Stomach (tissue), 9 donors: ENCODE results near the gene PITPNC1. TPM values are rescaled to one million over a fixed set of nuclear protein-coding genes. Genes with fewer than 3 reads are reported as not detected.
A peak's percentile ranks its signal among the peaks of the same experiment; 100 is the strongest.

ENCODE experiments used
- DNase-seq, 2 donors: peaks; one replicate each; pipeline versions ENCODE4 v3.0.0 to v3.0.0-alpha.2; 2013 to 2019
- H3K27ac ChIP-seq, 5 donors: fragments of 200-600 bp in 4 of 5; sonication (generic) in 4 of 5; one replicate each; pipeline ENCODE4 v1.5.1; 2013 to 2019; ENCODE audit warnings: mild to moderate bottlenecking in 1 of 5, moderate library complexity in 1 of 5
- H3K27me3 ChIP-seq, 3 donors: fragments of 200-600 bp; sonication (generic); one replicate each; pipeline ENCODE4 v1.5.1; 2017 to 2019; ENCODE audit warnings: mixed run types in 1 of 3
- H3K36me3 ChIP-seq, 4 donors: fragments of 200-600 bp; sonication (generic); 1 replicate in 3 of 4; 2 replicates in 1 of 4; pipeline ENCODE4 v1.5.1; 2016 to 2019
- H3K4me1 ChIP-seq, 4 donors: fragments of 200-600 bp; sonication (generic); one replicate each; pipeline ENCODE4 v1.5.1; 2016 to 2019
- H3K4me3 ChIP-seq, 4 donors: fragments of 200-600 bp; sonication (generic) in 3 of 4; one replicate each; pipeline ENCODE4 v1.5.1; 2016 to 2019; ENCODE audit warnings: mild to moderate bottlenecking in 1 of 4
- H3K9me3 ChIP-seq, 4 donors: fragments of 200-600 bp; sonication (generic); one replicate each; pipeline ENCODE4 v1.5.1; 2016 to 2019
- EP300 ChIP-seq: sonication (generic); formaldehyde crosslinking; IDR thresholded peaks from one replicate; pipeline ENCODE4 v1.6.1; 2017; ENCODE audit warnings: antibody characterized with exemption
- POLR2A ChIP-seq, 4 donors: fragments of 450-650 bp; IDR thresholded peaks; one replicate each; pipeline ENCODE4 v1.6.1; 2016; ENCODE audit warnings: antibody characterized with exemption in 4 of 4, control low read depth in 2 of 4, mild to moderate bottlenecking in 1 of 4, moderate library complexity in 1 of 4
- POLR2AphosphoS5 ChIP-seq, 3 donors: sonication (generic); formaldehyde crosslinking; IDR thresholded peaks; one replicate each; pipeline ENCODE4 v1.6.1; 2016; ENCODE audit warnings: antibody characterized with exemption in 3 of 3
- WGBS, 5 donors: extraction: QIAGEN DNeasy Blood & Tissue Kit in 3 of 5; methylation state at CpG; one replicate each; pipeline versions ENCODE4 v1.1.5 to v1.1.7; 2013 to 2018; 5-methylcytosine and 5-hydroxymethylcytosine counted together
- intact Hi-C: fragments of 100-400 bp; cut with DNase I; formaldehyde crosslinking; loops from one replicate; pipeline ENCODE4 v1.15.1; 2023; ENCODE audit warnings: low total_unique reads
- polyA plus RNA-seq, 3 donors: library from polyadenylated mRNA; stranded (reverse); fragments of 200-250 nt; gene quantifications; one replicate each; pipeline ENCODE4 v1.2.3, GENCODE V29; 2013
- total RNA-seq, 5 donors: library from RNA; depleted of rRNA; stranded (reverse); fragments of >200 nt; gene quantifications; one replicate each; pipeline versions ENCODE4 v1.1.0 to v1.2.3, GENCODE V29; 2014 to 2016
- TF ChIP-seq, protein P1 (sequence below), 7 experiments: fragments of 450-650 bp in 4 of 7; fragments of 200-600 bp in 3 of 7; sonication (generic) in 3 of 7; IDR thresholded peaks; one replicate each; pipeline ENCODE4 v1.5.1; 2016 to 2019; ENCODE audit warnings: antibody characterized with exemption in 7 of 7, control low read depth in 2 of 7, mild to moderate bottlenecking in 1 of 7
- donor health status: healthy with polysubstance abuse.
- donor health status: Bipolar disorder and iron deficiency.
- donor health status: healthy.

PITPNC1 gene
- total and polyA plus RNA-seq, 8 donors = 2.3 to 25.3 (median 14.4) TPM

DNA sequence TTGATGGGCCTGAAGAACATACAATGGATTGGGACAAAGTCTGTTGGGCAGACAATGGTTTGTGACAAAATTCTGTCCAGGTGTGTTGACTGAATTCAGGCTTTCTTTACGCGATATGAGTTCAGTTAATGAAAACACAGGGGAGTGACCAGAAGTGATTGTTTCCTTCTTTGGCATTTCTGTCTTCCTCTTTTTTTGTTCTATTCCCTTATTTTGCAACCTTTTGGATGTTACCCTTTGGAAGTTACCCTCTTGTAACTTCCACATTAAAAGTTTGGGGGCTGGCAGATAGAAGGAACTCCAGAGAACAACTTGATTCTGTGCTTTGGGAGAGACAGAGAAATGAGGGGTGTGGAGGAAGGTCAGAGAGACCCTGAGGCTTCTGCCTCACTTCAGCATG, 126.7 kb downstream of the PITPNC1 start:
- Histone ChIP-seq H3K4me1 (no peaks in the 10 kb centered on the region), H3K27ac (peak overlapping the region in 2 of 5 donors; percentile 43 to 45), H3K36me3 (no peaks in the 10 kb centered on the region), H3K9me3 (peaks cover 0 to 12% (median 6%) of the 10 kb centered on the region in 4 donors), H3K4me3 (no peak overlapping the region), H3K27me3 (no peaks in the 10 kb centered on the region)
- WGBS, 5 donors = 43 to 78% (median 68%) methylated on average over 2 of the region's 2 CpGs
- intact Hi-C loops = no loop called here
- no peak for DNase-seq
- TF ChIP-seq, protein P1, sequence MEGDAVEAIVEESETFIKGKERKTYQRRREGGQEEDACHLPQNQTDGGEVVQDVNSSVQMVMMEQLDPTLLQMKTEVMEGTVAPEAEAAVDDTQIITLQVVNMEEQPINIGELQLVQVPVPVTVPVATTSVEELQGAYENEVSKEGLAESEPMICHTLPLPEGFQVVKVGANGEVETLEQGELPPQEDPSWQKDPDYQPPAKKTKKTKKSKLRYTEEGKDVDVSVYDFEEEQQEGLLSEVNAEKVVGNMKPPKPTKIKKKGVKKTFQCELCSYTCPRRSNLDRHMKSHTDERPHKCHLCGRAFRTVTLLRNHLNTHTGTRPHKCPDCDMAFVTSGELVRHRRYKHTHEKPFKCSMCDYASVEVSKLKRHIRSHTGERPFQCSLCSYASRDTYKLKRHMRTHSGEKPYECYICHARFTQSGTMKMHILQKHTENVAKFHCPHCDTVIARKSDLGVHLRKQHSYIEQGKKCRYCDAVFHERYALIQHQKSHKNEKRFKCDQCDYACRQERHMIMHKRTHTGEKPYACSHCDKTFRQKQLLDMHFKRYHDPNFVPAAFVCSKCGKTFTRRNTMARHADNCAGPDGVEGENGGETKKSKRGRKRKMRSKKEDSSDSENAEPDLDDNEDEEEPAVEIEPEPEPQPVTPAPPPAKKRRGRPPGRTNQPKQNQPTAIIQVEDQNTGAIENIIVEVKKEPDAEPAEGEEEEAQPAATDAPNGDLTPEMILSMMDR (IDR thresholded peaks at IDR 0.05) = no peak
- TF ChIP-seq EP300 (no peak), POLR2A (IDR thresholded peaks at IDR 0.05) (no peak), POLR2AphosphoS5 (IDR thresholded peaks at IDR 0.05) (no peak)

DNA sequence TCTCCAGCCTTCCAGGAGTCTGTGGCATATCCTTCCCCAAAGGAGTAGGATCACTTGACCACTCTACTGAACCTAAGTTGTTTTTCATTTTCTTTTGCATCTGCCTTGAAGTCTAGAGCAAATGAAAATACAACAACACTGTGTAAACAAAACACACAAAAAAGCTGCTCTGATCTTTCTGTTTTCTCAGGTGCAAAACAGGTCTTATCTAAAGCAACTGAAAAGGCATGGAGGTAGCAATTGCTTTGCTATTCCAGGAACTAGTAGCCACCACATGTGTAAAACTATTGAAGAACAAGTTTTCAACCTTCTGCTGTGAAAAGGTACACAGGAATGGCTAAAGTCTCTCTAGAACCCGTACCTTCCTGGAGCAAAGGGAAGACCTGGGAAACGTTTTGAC, 127.1 kb downstream of the PITPNC1 start:
- H3K4me3 ChIP-seq = no peak overlapping the region
- 19 to 50% (median 29%) methylated on average over 2 of the region's 2 CpGs for WGBS, 5 donors
- peak overlapping the region in 2 of 5 donors; percentile 43 to 45 for H3K27ac ChIP-seq
- H3K36me3 ChIP-seq = no peaks in the 10 kb centered on the region
- intact Hi-C loops = no loop called here
- TF ChIP-seq EP300 (no peak), POLR2A (IDR thresholded peaks at IDR 0.05) (no peak)
- H3K9me3 ChIP-seq = peaks cover 0 to 12% (median 6%) of the 10 kb centered on the region in 4 donors
- no peaks in the 10 kb centered on the region for H3K27me3 ChIP-seq
- DNase-seq = no peak
- H3K4me1 ChIP-seq = no peaks in the 10 kb centered on the region

DNA sequence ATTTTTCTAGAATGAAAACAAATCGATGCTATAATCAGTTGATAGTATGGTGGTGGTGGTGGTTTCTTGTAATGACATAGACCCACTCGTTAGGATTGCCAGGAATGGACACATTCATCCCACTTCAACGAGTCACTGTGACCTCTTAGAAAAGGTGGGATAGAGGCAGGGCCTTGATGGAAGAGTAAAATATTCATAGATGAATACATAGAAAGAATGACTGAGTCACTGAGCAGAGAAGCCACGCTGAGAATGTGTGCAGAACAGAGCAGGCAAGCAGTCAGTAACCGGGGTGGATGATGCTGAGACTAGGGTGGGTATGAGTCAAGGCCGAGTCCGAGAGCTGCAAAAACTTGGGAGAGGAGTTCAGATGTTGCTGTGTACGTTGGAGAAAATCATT, 129.9 kb downstream of the PITPNC1 start:
- no peaks in the 10 kb centered on the region for H3K27me3 ChIP-seq
- no peak overlapping the region for H3K27ac ChIP-seq
- TF ChIP-seq, protein P1 (IDR thresholded peaks at IDR 0.05) = no peak
- TF ChIP-seq EP300 (no peak), POLR2AphosphoS5 (IDR thresholded peaks at IDR 0.05) (no peak)
- H3K9me3 ChIP-seq = peaks cover 0 to 12% (median 6%) of the 10 kb centered on the region in 4 donors
- WGBS, 5 donors = 88 to 96% (median 95%) methylated on average over 8 of the region's 8 CpGs
- H3K36me3 ChIP-seq = no peaks in the 10 kb centered on the region
- no peak overlapping the region for H3K4me3 ChIP-seq
- intact Hi-C loops = no loop called here
- DNase-seq = no peak
- peaks cover 0 to 12% (median 4%) of the 10 kb centered on the region in 4 donors for H3K4me1 ChIP-seq

DNA sequence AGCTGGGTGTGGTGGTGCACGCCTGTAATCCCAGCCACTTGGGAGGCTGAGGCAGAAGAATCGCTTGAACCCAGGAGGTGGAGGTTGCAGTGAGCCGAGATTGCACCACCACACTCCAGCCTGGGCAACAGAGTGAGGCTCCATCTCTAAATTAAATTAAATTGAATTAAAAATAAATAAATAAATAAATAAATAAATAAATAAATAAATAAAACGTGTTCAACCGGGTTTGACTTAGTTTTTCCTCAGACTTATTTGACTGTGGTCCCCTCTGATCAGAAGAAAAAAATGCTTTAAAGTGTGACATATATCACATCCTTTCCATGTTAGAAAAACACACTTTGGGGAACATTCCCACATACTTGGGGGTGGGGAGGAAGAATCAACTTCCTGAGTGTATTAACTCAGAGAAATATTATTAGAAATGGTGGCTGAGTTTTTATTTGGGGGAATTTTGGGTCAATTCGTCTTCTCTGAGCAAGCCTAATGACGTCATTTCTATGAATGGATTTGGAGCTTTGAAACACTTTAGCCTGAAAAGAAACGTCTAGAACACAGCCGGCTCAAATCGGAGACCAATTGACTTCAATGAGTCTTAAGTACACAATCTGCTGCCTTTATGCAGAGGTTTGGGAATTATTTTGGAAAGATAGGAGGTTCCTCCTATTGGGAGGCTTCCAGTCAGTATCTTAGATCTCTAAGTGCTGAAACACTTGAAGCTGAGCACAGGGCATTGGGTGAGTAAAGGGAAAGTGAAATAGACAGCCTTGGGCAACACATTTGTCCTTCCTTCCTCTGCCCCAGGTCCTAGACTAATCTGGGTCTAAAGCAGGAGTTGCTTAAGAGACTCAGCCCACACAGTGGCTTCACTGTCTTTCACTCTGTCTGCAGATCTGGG, 132.6 kb downstream of the PITPNC1 start:
- 73 to 84% (median 76%) methylated on average over 10 of the region's 10 CpGs for WGBS, 5 donors
- H3K4me1 ChIP-seq = peaks cover 0 to 13% (median 7%) of the 10 kb centered on the region in 4 donors
- DNase-seq = peak in 1 of 2 donors; percentile 36
- peak in 1 of 3 donors; percentile 3 for TF ChIP-seq POLR2AphosphoS5 (IDR thresholded peaks at IDR 0.05)
- no peak for TF ChIP-seq POLR2A (IDR thresholded peaks at IDR 0.05)
- peak overlapping the region in 4 of 5 donors; percentile 37 to 54 (median 51) for H3K27ac ChIP-seq
- peaks cover 0 to 12% (median 6%) of the 10 kb centered on the region in 4 donors for H3K9me3 ChIP-seq
- H3K36me3 ChIP-seq = no peaks in the 10 kb centered on the region
- intact Hi-C loops = no loop called here
- no peak overlapping the region for H3K4me3 ChIP-seq
- no peaks in the 10 kb centered on the region for H3K27me3 ChIP-seq

DNA sequence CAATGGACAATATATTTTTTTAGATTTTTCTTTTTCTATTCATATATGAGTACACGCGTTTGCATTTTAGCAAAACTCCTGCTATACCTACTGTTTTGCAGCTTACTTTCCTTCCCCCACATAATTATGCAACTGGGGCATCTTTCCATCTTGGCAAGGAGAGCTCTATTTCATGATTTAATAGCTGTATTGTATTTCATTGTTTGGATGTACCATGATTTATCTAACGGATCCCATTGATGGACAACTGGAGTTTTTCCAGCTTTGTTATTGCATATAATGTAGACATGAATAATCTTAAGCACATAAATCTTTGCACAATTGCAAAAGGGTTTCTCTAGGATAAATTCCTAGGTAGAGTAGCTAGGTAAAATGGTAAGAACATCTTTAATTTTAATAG, 133.9 kb downstream of the PITPNC1 start:
- Histone ChIP-seq H3K27ac (no peak overlapping the region), H3K27me3 (no peaks in the 10 kb centered on the region), H3K4me3 (no peak overlapping the region), H3K9me3 (peaks cover 0 to 12% (median 6%) of the 10 kb centered on the region in 4 donors), H3K36me3 (no peaks in the 10 kb centered on the region), H3K4me1 (peaks cover 14 to 27% (median 20%) of the 10 kb centered on the region in 4 donors)
- intact Hi-C loops = no loop called here
- no peak for DNase-seq
- TF ChIP-seq POLR2A (IDR thresholded peaks at IDR 0.05) (no peak), EP300 (no peak), POLR2AphosphoS5 (IDR thresholded peaks at IDR 0.05) (no peak)
- TF ChIP-seq, protein P1 (IDR thresholded peaks at IDR 0.05) = no peak
- WGBS, 5 donors = 86 to 93% (median 92%) methylated on average over 3 of the region's 3 CpGs
